ENCODE measurements around the gene ZNF710. TPM values are rescaled to one million over a fixed set of nuclear protein-coding genes. Genes with fewer than 3 reads are reported as not detected.

Gene ZNF710
- total and polyA plus RNA-seq, 2 of the 8 experiments (the other 6 are each of a cell fraction or from before 2014, with no cell fraction given): 10.5 to 24.0 TPM

DNA sequence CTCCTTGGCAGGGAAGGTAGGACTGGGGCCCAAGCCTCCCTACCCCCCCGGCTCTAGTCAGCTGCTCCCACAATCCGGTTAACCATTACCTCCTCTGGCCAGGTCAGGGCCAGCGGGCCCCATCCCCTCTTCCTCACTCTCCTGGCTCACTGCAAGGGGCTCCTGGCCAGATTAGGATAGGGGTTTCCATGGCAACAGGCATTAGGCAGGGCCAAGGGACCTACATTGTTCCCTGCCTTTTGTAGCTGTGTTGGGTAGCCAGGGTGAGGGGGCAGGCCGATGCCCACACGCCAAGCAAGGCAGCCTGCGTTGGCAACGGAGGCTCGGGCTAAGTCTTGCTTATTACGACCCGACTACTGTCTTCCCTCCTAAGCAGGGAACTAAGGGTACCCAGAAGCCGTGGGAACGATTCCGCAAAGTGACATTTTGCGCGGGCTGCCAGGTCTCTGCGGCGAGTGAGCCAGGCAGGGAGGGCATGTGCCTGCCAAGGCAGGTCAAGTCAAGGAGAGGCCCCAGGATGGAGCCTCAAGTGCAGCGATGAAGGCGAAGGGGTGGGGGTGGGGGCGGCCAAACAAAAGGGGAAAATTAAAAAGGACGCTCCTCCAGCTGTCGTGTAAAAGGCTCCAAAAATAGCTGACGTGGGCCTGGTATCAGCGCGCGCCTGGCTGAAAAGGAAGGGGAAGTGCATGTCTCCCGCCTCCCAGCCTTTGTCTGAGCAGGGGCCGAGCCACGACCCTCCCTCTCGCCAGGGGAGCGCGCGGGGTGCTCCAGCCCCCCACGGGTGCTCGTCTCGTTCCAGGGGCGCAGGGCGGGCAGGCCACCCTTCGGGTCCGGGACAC lies 100.2 kb downstream of the ZNF710 start (continued):
- TF ChIP-seq, protein P1, sequence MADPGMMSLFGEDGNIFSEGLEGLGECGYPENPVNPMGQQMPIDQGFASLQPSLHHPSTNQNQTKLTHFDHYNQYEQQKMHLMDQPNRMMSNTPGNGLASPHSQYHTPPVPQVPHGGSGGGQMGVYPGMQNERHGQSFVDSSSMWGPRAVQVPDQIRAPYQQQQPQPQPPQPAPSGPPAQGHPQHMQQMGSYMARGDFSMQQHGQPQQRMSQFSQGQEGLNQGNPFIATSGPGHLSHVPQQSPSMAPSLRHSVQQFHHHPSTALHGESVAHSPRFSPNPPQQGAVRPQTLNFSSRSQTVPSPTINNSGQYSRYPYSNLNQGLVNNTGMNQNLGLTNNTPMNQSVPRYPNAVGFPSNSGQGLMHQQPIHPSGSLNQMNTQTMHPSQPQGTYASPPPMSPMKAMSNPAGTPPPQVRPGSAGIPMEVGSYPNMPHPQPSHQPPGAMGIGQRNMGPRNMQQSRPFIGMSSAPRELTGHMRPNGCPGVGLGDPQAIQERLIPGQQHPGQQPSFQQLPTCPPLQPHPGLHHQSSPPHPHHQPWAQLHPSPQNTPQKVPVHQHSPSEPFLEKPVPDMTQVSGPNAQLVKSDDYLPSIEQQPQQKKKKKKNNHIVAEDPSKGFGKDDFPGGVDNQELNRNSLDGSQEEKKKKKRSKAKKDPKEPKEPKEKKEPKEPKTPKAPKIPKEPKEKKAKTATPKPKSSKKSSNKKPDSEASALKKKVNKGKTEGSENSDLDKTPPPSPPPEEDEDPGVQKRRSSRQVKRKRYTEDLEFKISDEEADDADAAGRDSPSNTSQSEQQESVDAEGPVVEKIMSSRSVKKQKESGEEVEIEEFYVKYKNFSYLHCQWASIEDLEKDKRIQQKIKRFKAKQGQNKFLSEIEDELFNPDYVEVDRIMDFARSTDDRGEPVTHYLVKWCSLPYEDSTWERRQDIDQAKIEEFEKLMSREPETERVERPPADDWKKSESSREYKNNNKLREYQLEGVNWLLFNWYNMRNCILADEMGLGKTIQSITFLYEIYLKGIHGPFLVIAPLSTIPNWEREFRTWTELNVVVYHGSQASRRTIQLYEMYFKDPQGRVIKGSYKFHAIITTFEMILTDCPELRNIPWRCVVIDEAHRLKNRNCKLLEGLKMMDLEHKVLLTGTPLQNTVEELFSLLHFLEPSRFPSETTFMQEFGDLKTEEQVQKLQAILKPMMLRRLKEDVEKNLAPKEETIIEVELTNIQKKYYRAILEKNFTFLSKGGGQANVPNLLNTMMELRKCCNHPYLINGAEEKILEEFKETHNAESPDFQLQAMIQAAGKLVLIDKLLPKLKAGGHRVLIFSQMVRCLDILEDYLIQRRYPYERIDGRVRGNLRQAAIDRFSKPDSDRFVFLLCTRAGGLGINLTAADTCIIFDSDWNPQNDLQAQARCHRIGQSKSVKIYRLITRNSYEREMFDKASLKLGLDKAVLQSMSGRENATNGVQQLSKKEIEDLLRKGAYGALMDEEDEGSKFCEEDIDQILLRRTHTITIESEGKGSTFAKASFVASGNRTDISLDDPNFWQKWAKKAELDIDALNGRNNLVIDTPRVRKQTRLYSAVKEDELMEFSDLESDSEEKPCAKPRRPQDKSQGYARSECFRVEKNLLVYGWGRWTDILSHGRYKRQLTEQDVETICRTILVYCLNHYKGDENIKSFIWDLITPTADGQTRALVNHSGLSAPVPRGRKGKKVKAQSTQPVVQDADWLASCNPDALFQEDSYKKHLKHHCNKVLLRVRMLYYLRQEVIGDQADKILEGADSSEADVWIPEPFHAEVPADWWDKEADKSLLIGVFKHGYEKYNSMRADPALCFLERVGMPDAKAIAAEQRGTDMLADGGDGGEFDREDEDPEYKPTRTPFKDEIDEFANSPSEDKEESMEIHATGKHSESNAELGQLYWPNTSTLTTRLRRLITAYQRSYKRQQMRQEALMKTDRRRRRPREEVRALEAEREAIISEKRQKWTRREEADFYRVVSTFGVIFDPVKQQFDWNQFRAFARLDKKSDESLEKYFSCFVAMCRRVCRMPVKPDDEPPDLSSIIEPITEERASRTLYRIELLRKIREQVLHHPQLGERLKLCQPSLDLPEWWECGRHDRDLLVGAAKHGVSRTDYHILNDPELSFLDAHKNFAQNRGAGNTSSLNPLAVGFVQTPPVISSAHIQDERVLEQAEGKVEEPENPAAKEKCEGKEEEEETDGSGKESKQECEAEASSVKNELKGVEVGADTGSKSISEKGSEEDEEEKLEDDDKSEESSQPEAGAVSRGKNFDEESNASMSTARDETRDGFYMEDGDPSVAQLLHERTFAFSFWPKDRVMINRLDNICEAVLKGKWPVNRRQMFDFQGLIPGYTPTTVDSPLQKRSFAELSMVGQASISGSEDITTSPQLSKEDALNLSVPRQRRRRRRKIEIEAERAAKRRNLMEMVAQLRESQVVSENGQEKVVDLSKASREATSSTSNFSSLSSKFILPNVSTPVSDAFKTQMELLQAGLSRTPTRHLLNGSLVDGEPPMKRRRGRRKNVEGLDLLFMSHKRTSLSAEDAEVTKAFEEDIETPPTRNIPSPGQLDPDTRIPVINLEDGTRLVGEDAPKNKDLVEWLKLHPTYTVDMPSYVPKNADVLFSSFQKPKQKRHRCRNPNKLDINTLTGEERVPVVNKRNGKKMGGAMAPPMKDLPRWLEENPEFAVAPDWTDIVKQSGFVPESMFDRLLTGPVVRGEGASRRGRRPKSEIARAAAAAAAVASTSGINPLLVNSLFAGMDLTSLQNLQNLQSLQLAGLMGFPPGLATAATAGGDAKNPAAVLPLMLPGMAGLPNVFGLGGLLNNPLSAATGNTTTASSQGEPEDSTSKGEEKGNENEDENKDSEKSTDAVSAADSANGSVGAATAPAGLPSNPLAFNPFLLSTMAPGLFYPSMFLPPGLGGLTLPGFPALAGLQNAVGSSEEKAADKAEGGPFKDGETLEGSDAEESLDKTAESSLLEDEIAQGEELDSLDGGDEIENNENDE (IDR thresholded peaks at IDR 0.05; ENCODE audit: insufficient replicate concordance, low read length): no peak
- TF ChIP-seq, protein P2, sequence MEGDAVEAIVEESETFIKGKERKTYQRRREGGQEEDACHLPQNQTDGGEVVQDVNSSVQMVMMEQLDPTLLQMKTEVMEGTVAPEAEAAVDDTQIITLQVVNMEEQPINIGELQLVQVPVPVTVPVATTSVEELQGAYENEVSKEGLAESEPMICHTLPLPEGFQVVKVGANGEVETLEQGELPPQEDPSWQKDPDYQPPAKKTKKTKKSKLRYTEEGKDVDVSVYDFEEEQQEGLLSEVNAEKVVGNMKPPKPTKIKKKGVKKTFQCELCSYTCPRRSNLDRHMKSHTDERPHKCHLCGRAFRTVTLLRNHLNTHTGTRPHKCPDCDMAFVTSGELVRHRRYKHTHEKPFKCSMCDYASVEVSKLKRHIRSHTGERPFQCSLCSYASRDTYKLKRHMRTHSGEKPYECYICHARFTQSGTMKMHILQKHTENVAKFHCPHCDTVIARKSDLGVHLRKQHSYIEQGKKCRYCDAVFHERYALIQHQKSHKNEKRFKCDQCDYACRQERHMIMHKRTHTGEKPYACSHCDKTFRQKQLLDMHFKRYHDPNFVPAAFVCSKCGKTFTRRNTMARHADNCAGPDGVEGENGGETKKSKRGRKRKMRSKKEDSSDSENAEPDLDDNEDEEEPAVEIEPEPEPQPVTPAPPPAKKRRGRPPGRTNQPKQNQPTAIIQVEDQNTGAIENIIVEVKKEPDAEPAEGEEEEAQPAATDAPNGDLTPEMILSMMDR (IDR thresholded peaks at IDR 0.05; ENCODE audit: control extremely low read depth in 1 of 3, insufficient read depth in 1 of 3, low read depth in 1 of 3, low read length in 3 of 3): no peak
- no peak for TF ChIP-seq CHD2 (IDR thresholded peaks at IDR 0.05; ENCODE audit: low read length)
- no peak for TF ChIP-seq CHD1 (IDR thresholded peaks at IDR 0.05; ENCODE audit: low read depth, low read length)
- TF ChIP-seq, protein P3, sequence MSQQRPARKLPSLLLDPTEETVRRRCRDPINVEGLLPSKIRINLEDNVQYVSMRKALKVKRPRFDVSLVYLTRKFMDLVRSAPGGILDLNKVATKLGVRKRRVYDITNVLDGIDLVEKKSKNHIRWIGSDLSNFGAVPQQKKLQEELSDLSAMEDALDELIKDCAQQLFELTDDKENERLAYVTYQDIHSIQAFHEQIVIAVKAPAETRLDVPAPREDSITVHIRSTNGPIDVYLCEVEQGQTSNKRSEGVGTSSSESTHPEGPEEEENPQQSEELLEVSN (IDR thresholded peaks at IDR 0.05): peak; percentile 73
- peak; percentile 2 for TF ChIP-seq ASH2L (IDR thresholded peaks at IDR 0.05; ENCODE audit: low read length)

Data from H1 (cell line).